Measurements from ENCODE around the gene KNTC1.
"Not testable (repeated sequence)": the region's sequence is repeated elsewhere in the genome, so short reads cannot be mapped to it uniquely, and the experiment has no call there.

Gene KNTC1

GRCh38 chr12:122558745-122559641, 31.9 kb downstream of the KNTC1 start:
- Histone ChIP-seq H4K20me1 (ENCODE audit: insufficient read depth, low read length) (no peaks in the 10 kb centered on the region), H2AFZ (ENCODE audit: low read length) (no peak overlapping the region), H3K27me3 (replicated peaks; ENCODE audit: insufficient read depth, low read length) (no peaks in the 10 kb centered on the region), H3K36me3 (replicated peaks; ENCODE audit: insufficient read depth, low read length) (no peaks in the 10 kb centered on the region), H3K4me1 (ENCODE audit: low read length) (no peaks in the 10 kb centered on the region), H3F3A (ENCODE audit: insufficient read depth, low read length) (no peaks in the 10 kb centered on the region), H3K27ac (ENCODE audit: low read length) (no peak overlapping the region), H3K9me3 (replicated peaks; ENCODE audit: insufficient read depth, low read length) (no peaks in the 10 kb centered on the region), H3K79me2 (ENCODE audit: low read length) (no peaks in the 10 kb centered on the region), H3K9me2 (replicated peaks; ENCODE audit: insufficient read depth, low read length) (no peaks in the 10 kb centered on the region), H3K9ac (ENCODE audit: low read length) (no peak overlapping the region), H3K4me2 (ENCODE audit: low read depth, low read length) (no peak overlapping the region), H3K4me3 (ENCODE audit: low read length) (no peak overlapping the region)
- DNase-seq, result no peak
- TF ChIP-seq EZH2 (optimal IDR thresholded peaks at IDR 0.05; ENCODE audit: low read depth, low read length), result no peak
- no peak for TF ChIP-seq EZH2phosphoT487 (IDR thresholded peaks at IDR 0.05; ENCODE audit: low read length)
- TF ChIP-seq, protein P1, sequence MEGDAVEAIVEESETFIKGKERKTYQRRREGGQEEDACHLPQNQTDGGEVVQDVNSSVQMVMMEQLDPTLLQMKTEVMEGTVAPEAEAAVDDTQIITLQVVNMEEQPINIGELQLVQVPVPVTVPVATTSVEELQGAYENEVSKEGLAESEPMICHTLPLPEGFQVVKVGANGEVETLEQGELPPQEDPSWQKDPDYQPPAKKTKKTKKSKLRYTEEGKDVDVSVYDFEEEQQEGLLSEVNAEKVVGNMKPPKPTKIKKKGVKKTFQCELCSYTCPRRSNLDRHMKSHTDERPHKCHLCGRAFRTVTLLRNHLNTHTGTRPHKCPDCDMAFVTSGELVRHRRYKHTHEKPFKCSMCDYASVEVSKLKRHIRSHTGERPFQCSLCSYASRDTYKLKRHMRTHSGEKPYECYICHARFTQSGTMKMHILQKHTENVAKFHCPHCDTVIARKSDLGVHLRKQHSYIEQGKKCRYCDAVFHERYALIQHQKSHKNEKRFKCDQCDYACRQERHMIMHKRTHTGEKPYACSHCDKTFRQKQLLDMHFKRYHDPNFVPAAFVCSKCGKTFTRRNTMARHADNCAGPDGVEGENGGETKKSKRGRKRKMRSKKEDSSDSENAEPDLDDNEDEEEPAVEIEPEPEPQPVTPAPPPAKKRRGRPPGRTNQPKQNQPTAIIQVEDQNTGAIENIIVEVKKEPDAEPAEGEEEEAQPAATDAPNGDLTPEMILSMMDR (IDR thresholded peaks at IDR 0.05; ENCODE audit: low read length), result no peak

DNA sequence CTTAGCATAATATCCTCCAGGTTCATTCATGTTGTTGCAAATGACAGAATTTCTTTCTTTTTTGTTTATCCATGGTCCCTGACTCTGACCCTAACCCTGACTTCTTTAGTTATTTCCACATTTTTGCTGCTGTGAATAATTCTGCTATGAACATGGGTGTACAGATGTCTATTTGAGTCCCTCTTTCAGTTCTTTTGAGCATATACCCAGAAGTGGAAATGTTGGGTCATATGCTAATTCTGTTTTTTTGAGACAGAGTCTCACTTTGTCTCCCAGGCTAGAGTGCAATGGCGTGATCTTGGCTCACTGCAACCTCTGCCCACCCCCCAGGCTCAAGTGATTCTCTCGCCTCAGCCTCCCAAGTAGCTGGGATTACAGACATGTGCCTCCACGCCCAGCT, 33.1 kb downstream of the KNTC1 start:
- H3K79me2 ChIP-seq (ENCODE audit: low read length), result no peaks in the 10 kb centered on the region
- H3K27me3 ChIP-seq (replicated peaks; ENCODE audit: insufficient read depth, low read length), result no peaks in the 10 kb centered on the region
- H4K20me1 ChIP-seq (ENCODE audit: insufficient read depth, low read length), result no peaks in the 10 kb centered on the region
- no peak overlapping the region for H2AFZ ChIP-seq (ENCODE audit: low read length)
- DNase-seq, result no peak
- no peak for TF ChIP-seq EZH2phosphoT487 (IDR thresholded peaks at IDR 0.05; ENCODE audit: low read length)
- no peaks in the 10 kb centered on the region for H3F3A ChIP-seq (ENCODE audit: insufficient read depth, low read length)
- no peak overlapping the region for H3K4me2 ChIP-seq (ENCODE audit: low read depth, low read length)
- no peak overlapping the region for H3K27ac ChIP-seq (ENCODE audit: low read length)
- no peaks in the 10 kb centered on the region for H3K36me3 ChIP-seq (replicated peaks; ENCODE audit: insufficient read depth, low read length)
- no peaks in the 10 kb centered on the region for H3K9me3 ChIP-seq (replicated peaks; ENCODE audit: insufficient read depth, low read length)
- no peaks in the 10 kb centered on the region for H3K9me2 ChIP-seq (replicated peaks; ENCODE audit: insufficient read depth, low read length)
- H3K9ac ChIP-seq (ENCODE audit: low read length), result no peak overlapping the region
- H3K4me1 ChIP-seq (ENCODE audit: low read length), result no peaks in the 10 kb centered on the region
- H3K4me3 ChIP-seq (ENCODE audit: low read length), result no peak overlapping the region

- Histone ChIP-seq H3K36me3 (replicated peaks; ENCODE audit: insufficient read depth, low read length) (no peaks in the 10 kb centered on the region), H3K4me3 (ENCODE audit: low read length) (no peak overlapping the region), H2AFZ (ENCODE audit: low read length) (no peak overlapping the region), H3K79me2 (ENCODE audit: low read length) (no peaks in the 10 kb centered on the region), H3K4me2 (ENCODE audit: low read depth, low read length) (no peak overlapping the region), H3K27ac (ENCODE audit: low read length) (no peak overlapping the region), H3F3A (ENCODE audit: insufficient read depth, low read length) (no peaks in the 10 kb centered on the region), H3K9me3 (replicated peaks; ENCODE audit: insufficient read depth, low read length) (no peaks in the 10 kb centered on the region), H3K9me2 (replicated peaks; ENCODE audit: insufficient read depth, low read length) (no peaks in the 10 kb centered on the region), H3K9ac (ENCODE audit: low read length) (no peak overlapping the region), H3K27me3 (replicated peaks; ENCODE audit: insufficient read depth, low read length) (no peaks in the 10 kb centered on the region), H4K20me1 (ENCODE audit: insufficient read depth, low read length) (no peaks in the 10 kb centered on the region), H3K4me1 (ENCODE audit: low read length) (no peaks in the 10 kb centered on the region)
- TF ChIP-seq, protein P1 (IDR thresholded peaks at IDR 0.05; ENCODE audit: low read length), result no peak
- TF ChIP-seq EZH2 (optimal IDR thresholded peaks at IDR 0.05; ENCODE audit: low read depth, low read length), result no peak
- no peak for TF ChIP-seq EZH2phosphoT487 (IDR thresholded peaks at IDR 0.05; ENCODE audit: low read length)
- DNase-seq, result no peak
These were observed 36.3 kb downstream of the KNTC1 start for GRCh38 chr12:122563361-122563760.

DNA sequence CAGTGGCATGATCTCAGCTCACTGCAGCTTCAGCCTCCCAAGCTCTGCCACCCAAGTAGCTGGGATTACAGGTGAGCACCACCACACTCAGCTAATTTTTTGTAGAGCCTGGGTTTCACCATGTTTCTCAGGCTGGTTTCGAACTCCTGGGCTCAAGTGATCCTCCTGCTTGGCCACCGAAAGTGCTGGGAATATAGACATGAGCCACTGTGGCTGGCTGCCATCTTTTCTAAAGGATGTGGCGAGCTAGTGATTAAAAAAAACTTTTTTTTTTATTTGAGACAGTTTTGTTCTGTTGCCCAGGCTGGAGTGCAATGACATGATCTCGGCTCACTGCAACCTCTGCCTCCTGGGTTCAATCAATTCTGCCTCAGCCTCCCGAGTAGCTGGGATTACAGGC, 39.8 kb downstream of the KNTC1 start:
- not testable (repeated sequence) for H3K36me3 ChIP-seq (replicated peaks; ENCODE audit: insufficient read depth, low read length); H4K20me1 ChIP-seq (ENCODE audit: insufficient read depth, low read length); DNase-seq; H3K9me2 ChIP-seq (replicated peaks; ENCODE audit: insufficient read depth, low read length); H3K27me3 ChIP-seq (replicated peaks; ENCODE audit: insufficient read depth, low read length); H3K4me3 ChIP-seq (ENCODE audit: low read length); H3K9ac ChIP-seq (ENCODE audit: low read length); H3K4me2 ChIP-seq (ENCODE audit: low read depth, low read length); H3K79me2 ChIP-seq (ENCODE audit: low read length); H3F3A ChIP-seq (ENCODE audit: insufficient read depth, low read length); H2AFZ ChIP-seq (ENCODE audit: low read length); H3K9me3 ChIP-seq (replicated peaks; ENCODE audit: insufficient read depth, low read length); H3K4me1 ChIP-seq (ENCODE audit: low read length); H3K27ac ChIP-seq (ENCODE audit: low read length)

All from MM.1S (cell line).